Liver (tissue), 9 donors: Measurements from ENCODE around the gene PRKCH. TPM values are rescaled to one million over a fixed set of nuclear protein-coding genes. Genes with fewer than 3 reads are reported as not detected.

Experiments
- DNase-seq: peaks from one replicate; pipeline ENCODE4 v3.0.0-alpha.2; 2017; ENCODE audit warnings: low spot score
- H3K27ac ChIP-seq, 2 donors: one replicate each; pipeline ENCODE4 v1.7.0; 2013; ENCODE audit warnings: inconsistent platforms in 2 of 2, low read length in 2 of 2, control low read depth in 1 of 2, low read depth in 1 of 2, mild to moderate bottlenecking in 1 of 2
- H3K27me3 ChIP-seq, 4 donors: one replicate each; pipeline versions ENCODE4 v1.6.1 to v1.7.0; 2013; ENCODE audit warnings: low read length in 3 of 4, inconsistent platforms in 1 of 4, mild to moderate bottlenecking in 1 of 4, moderate library complexity in 1 of 4; ENCODE audit not compliant: control insufficient read depth in 4 of 4, insufficient read depth in 4 of 4
- H3K36me3 ChIP-seq, 4 donors: one replicate each; pipeline versions ENCODE4 v1.6.1 to v1.7.0; 2013; ENCODE audit warnings: low read length in 3 of 4, mild to moderate bottlenecking in 3 of 4, low read depth in 1 of 4, moderate library complexity in 1 of 4; ENCODE audit not compliant: control insufficient read depth in 4 of 4, insufficient read depth in 3 of 4
- H3K4me1 ChIP-seq, 4 donors: one replicate each; pipeline versions ENCODE4 v1.6.1 to v1.7.0; 2013; ENCODE audit warnings: low read length in 3 of 4, mild to moderate bottlenecking in 3 of 4, moderate library complexity in 1 of 4; ENCODE audit not compliant: control insufficient read depth in 4 of 4, insufficient read depth in 4 of 4
- H3K4me3 ChIP-seq, 3 donors: one replicate each; pipeline versions ENCODE4 v1.6.1 to v1.7.0; 2013; ENCODE audit warnings: low read length in 3 of 3, control low read depth in 1 of 3, low read depth in 1 of 3, mild to moderate bottlenecking in 1 of 3
- H3K9ac ChIP-seq, 2 donors: one replicate each; pipeline ENCODE4 v1.7.0; 2013; ENCODE audit warnings: low read length in 2 of 2, mild to moderate bottlenecking in 2 of 2, moderate library complexity in 2 of 2, control low read depth in 1 of 2, low read depth in 1 of 2
- H3K9me3 ChIP-seq, 4 donors: one replicate each; pipeline versions ENCODE4 v1.6.1 to v1.7.0; 2013; ENCODE audit warnings: low read length in 3 of 4; ENCODE audit not compliant: control insufficient read depth in 4 of 4
- EGR1 ChIP-seq, 2 donors: IDR thresholded peaks; 2 replicates each; pipeline ENCODE4 v1.6.1; 2016 to 2018; ENCODE audit warnings: antibody characterized with exemption in 2 of 2, low read depth in 2 of 2
- FOXA1 ChIP-seq: IDR thresholded peaks from 2 replicates; pipeline ENCODE4 v1.6.1; 2016; ENCODE audit warnings: antibody characterized with exemption
- FOXA2 ChIP-seq: IDR thresholded peaks from 2 replicates; pipeline ENCODE4 v1.6.1; 2016; ENCODE audit warnings: antibody characterized with exemption
- GABPA ChIP-seq, 2 donors: IDR thresholded peaks in 1 of 2; conservative IDR thresholded peaks in 1 of 2; 2 replicates each; pipeline ENCODE4 v1.6.1; 2016; ENCODE audit warnings: antibody characterized with exemption in 2 of 2, mild to moderate bottlenecking in 1 of 2, moderate library complexity in 1 of 2
- HNF4A ChIP-seq, 2 donors: conservative IDR thresholded peaks; 2 replicates each; pipeline ENCODE4 v1.6.1; 2016; ENCODE audit warnings: antibody characterized with exemption in 2 of 2, mild to moderate bottlenecking in 2 of 2
- HNF4G ChIP-seq: IDR thresholded peaks from 2 replicates; pipeline ENCODE4 v1.6.1; 2016; ENCODE audit warnings: antibody characterized with exemption
- JUND ChIP-seq, 2 donors: IDR thresholded peaks; 2 replicates each; pipeline ENCODE4 v1.6.1; 2016; ENCODE audit warnings: antibody characterized with exemption in 2 of 2
- MAX ChIP-seq: IDR thresholded peaks from 2 replicates; pipeline ENCODE4 v1.6.1; 2016; ENCODE audit warnings: antibody characterized with exemption
- NR2F2 ChIP-seq: IDR thresholded peaks from 2 replicates; pipeline ENCODE4 v1.6.1; 2016; ENCODE audit warnings: antibody characterized with exemption
- REST ChIP-seq: IDR thresholded peaks from 2 replicates; pipeline ENCODE4 v1.6.1; 2016; ENCODE audit warnings: antibody characterized with exemption, mild to moderate bottlenecking
- RXRA ChIP-seq, 2 donors: IDR thresholded peaks; 2 replicates each; pipeline ENCODE4 v1.6.1; 2017 to 2018; ENCODE audit warnings: antibody characterized with exemption in 2 of 2, mild to moderate bottlenecking in 1 of 2
- SP1 ChIP-seq: IDR thresholded peaks from 2 replicates; pipeline ENCODE4 v1.6.1; 2018; ENCODE audit warnings: antibody characterized with exemption, mild to moderate bottlenecking
- TAF1 ChIP-seq: conservative IDR thresholded peaks from 2 replicates; pipeline ENCODE4 v1.6.1; 2016; ENCODE audit warnings: antibody characterized with exemption, mild to moderate bottlenecking
- YY1 ChIP-seq: IDR thresholded peaks from 2 replicates; pipeline ENCODE4 v1.6.1; 2016; ENCODE audit warnings: antibody characterized with exemption, mild to moderate bottlenecking
- ZBTB33 ChIP-seq: IDR thresholded peaks from 2 replicates; pipeline ENCODE4 v1.6.1; 2016; ENCODE audit warnings: antibody characterized with exemption
- whole genome bisulfite sequencing: extraction: QIAGEN DNeasy Blood & Tissue Kit; methylation state at CpG from one replicate; pipeline ENCODE4 v1.1.7; 2013; 5-methylcytosine and 5-hydroxymethylcytosine counted together
- polyA plus RNA-seq, 2 donors: library from polyadenylated mRNA; stranded (reverse) in 1 of 2; unstranded in 1 of 2; fragments of 200-250 nt in 1 of 2; fragments of >200 nt in 1 of 2; fragmentation: Nextera tagmentation in 1 of 2; extraction: Ambion mirVana in 1 of 2; gene quantifications; one replicate each; pipeline versions ENCODE4 v1.2.1 to v1.2.3, GENCODE V29; 2013 to 2015
- total RNA-seq, 2 donors: library from RNA; depleted of rRNA; stranded (reverse); fragments of >200 nt; gene quantifications; one replicate each; pipeline ENCODE4 v1.2.3, GENCODE V29; 2014
- TF ChIP-seq, protein P1 (sequence below): IDR thresholded peaks from 2 replicates; pipeline ENCODE4 v1.6.1; 2016; ENCODE audit warnings: antibody characterized with exemption
- TF ChIP-seq, protein P2 (sequence below): fragments of 150-350 bp; IDR thresholded peaks from 2 replicates; pipeline ENCODE4 v1.5.1; 2017; ENCODE audit warnings: improper control_type of control experiment, low read depth, low read length; ENCODE audit not compliant: missing input control
- donor health status: healthy.
- donor health status: healthy.
- donor health status: healthy.
- donor health status: healthy.
- donor health status: healthy.

PRKCH gene
- total and polyA plus RNA-seq, 4 donors = 3.9 to 13.7 (median 7.0) TPM

GRCh38 chr14:61391119-61391518 is 69.7 kb downstream of the PRKCH start (continued):
- TF ChIP-seq ZBTB33 (no peak), FOXA2 (no peak), TAF1 (no peak), HNF4A (conservative IDR thresholded peaks at IDR 0.05) (no peak)

DNA sequence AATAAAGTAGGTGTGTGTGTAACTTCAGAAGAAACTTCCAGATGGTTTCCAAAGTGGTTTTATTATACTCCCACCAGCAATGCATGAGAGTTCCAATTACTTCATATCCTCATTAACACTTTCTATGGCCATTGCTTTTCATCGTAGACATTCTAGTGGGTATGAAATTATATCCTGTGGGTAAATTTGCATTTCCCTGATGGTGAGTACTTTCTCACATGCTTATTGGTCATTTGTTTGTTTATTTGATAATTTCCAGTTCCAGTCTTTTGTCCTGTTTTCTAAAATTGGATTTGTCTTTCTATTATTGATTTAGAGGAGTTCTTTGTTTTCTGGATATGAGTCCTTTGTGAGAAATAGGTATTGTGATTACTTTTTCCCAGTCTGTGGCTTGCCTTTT is 70.9 kb downstream of the PRKCH start:
- H3K27me3 ChIP-seq = no peaks in the 10 kb centered on the region
- H3K27ac ChIP-seq = no peak overlapping the region
- 79% methylated on average over 1 of the region's 1 CpG for WGBS
- H3K9me3 ChIP-seq = no peaks in the 10 kb centered on the region
- no peak overlapping the region for H3K9ac ChIP-seq
- no peak overlapping the region for H3K4me3 ChIP-seq
- no peak for DNase-seq
- TF ChIP-seq, protein P1, sequence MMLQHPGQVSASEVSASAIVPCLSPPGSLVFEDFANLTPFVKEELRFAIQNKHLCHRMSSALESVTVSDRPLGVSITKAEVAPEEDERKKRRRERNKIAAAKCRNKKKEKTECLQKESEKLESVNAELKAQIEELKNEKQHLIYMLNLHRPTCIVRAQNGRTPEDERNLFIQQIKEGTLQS = no peak
- TF ChIP-seq NR2F2 (no peak), RXRA (IDR thresholded peaks at IDR 0.05) (no peak), HNF4A (conservative IDR thresholded peaks at IDR 0.05) (no peak), FOXA1 (no peak), JUND (IDR thresholded peaks at IDR 0.05) (no peak), YY1 (no peak), HNF4G (no peak), FOXA2 (no peak), TAF1 (no peak), SP1 (no peak), REST (no peak), ZBTB33 (no peak), GABPA (IDR thresholded peaks at IDR 0.05 in 1 of 2, conservative IDR thresholded peaks at IDR 0.05 in 1 of 2) (no peak)
- no peaks in the 10 kb centered on the region for H3K36me3 ChIP-seq
- no peaks in the 10 kb centered on the region for H3K4me1 ChIP-seq

GRCh38 chr14:61394542-61394941 is 73.2 kb downstream of the PRKCH start:
- Histone ChIP-seq H3K36me3 (no peaks in the 10 kb centered on the region), H3K4me1 (no peaks in the 10 kb centered on the region), H3K4me3 (no peak overlapping the region), H3K27ac (no peak overlapping the region), H3K27me3 (no peaks in the 10 kb centered on the region), H3K9ac (no peak overlapping the region), H3K9me3 (no peaks in the 10 kb centered on the region)
- DNase-seq = no peak
- 96% methylated on average over 1 of the region's 1 CpG for WGBS
- TF ChIP-seq, protein P2, sequence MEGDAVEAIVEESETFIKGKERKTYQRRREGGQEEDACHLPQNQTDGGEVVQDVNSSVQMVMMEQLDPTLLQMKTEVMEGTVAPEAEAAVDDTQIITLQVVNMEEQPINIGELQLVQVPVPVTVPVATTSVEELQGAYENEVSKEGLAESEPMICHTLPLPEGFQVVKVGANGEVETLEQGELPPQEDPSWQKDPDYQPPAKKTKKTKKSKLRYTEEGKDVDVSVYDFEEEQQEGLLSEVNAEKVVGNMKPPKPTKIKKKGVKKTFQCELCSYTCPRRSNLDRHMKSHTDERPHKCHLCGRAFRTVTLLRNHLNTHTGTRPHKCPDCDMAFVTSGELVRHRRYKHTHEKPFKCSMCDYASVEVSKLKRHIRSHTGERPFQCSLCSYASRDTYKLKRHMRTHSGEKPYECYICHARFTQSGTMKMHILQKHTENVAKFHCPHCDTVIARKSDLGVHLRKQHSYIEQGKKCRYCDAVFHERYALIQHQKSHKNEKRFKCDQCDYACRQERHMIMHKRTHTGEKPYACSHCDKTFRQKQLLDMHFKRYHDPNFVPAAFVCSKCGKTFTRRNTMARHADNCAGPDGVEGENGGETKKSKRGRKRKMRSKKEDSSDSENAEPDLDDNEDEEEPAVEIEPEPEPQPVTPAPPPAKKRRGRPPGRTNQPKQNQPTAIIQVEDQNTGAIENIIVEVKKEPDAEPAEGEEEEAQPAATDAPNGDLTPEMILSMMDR = no peak
- TF ChIP-seq HNF4G (no peak), FOXA1 (no peak), MAX (no peak), EGR1 (IDR thresholded peaks at IDR 0.05; ENCODE audit: low read depth in 2 of 2) (no peak)
- TF ChIP-seq, protein P1 = no peak
